HL-60 (cell line): ENCODE results near the gene TEC.

Experiments
- CTCF ChIP-seq: IDR thresholded peaks from one replicate; pipeline ENCODE4 v1.5.1; 2011; ENCODE audit warnings: low read length, control low read depth, inconsistent platforms; ENCODE audit not compliant: insufficient read depth
- POLR2AphosphoS5 ChIP-seq: IDR thresholded peaks from 2 replicates; pipeline ENCODE4 v1.6.1; 2012; ENCODE audit warnings: low read depth

GRCh38 chr4:48262484-48262883 lies 7.2 kb downstream of the TEC start:
- TF ChIP-seq CTCF, result no peak
- no peak for TF ChIP-seq POLR2AphosphoS5
